D721Med (cell line): ENCODE measurements around the gene SPC24.
"Not testable (repeated sequence)": the region's sequence is repeated elsewhere in the genome, so short reads cannot be mapped to it uniquely, and the experiment has no call there.

ENCODE experiments used
- DNase-seq: peaks from one replicate; pipeline ENCODE4 v3.0.0; 2011; ENCODE audit warnings: low spot score; ENCODE audit not compliant: insufficient read length
- FAIRE-seq: peaks from 2 replicates; lab custom pipeline; 2011; peaks lifted over from hg19 to GRCh38; lab: Jason Lieb, UNC
- TF ChIP-seq, protein P1 (sequence below): IDR thresholded peaks from 2 replicates; pipeline ENCODE4 v1.5.1; 2012; ENCODE audit warnings: mild to moderate bottlenecking, control low read depth; ENCODE audit not compliant: insufficient read depth; ENCODE audit errors: missing control alignments

Gene SPC24

DNA sequence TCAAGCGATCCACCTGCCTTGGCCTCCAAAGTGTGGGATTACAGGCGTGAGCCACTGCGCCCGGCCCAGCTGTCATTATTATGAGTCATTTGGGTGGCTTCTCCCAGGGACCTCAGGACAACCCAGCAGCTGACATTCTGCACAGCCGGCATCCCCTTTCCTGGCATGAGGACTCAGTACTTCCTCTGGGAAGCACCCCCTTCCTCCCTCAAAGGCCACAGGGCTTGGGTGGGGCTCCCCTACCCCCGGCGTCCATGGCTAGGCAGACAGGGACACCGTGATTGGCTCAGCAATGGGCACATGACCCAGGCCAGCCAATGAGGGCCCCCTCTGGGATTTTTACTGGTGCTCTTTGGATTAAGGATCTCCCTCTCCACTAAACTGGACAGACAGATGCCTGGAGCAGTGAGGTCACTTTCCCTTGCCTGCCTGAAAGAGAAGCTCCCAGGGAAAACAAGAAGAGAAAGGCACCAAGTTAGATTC lies 35.7 kb upstream of the SPC24 start:
- no peak for FAIRE-seq
- no peak for DNase-seq
- TF ChIP-seq, protein P1, sequence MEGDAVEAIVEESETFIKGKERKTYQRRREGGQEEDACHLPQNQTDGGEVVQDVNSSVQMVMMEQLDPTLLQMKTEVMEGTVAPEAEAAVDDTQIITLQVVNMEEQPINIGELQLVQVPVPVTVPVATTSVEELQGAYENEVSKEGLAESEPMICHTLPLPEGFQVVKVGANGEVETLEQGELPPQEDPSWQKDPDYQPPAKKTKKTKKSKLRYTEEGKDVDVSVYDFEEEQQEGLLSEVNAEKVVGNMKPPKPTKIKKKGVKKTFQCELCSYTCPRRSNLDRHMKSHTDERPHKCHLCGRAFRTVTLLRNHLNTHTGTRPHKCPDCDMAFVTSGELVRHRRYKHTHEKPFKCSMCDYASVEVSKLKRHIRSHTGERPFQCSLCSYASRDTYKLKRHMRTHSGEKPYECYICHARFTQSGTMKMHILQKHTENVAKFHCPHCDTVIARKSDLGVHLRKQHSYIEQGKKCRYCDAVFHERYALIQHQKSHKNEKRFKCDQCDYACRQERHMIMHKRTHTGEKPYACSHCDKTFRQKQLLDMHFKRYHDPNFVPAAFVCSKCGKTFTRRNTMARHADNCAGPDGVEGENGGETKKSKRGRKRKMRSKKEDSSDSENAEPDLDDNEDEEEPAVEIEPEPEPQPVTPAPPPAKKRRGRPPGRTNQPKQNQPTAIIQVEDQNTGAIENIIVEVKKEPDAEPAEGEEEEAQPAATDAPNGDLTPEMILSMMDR: no peak

DNA sequence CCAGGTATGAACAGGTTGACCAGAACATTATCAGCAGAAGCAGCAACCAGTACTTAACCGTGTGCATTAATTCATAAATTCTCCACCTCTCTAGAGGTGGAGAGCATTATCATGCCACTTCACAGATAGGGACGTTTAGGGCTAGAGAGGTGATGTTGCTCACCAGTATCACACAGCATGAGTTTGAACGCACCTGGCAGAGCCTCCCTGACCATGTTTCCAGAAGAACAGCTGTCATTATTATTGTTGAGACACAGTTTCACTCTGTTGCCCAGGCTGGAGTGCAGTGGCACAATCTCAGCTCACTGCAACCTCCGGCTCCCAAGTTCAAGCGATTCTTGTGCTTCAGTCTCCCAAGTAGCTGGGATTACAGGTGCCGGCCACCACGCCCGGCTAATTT lies 34.9 kb upstream of the SPC24 start:
- FAIRE-seq (no peak), DNase-seq (no peak)
- TF ChIP-seq, protein P1: no peak

DNA sequence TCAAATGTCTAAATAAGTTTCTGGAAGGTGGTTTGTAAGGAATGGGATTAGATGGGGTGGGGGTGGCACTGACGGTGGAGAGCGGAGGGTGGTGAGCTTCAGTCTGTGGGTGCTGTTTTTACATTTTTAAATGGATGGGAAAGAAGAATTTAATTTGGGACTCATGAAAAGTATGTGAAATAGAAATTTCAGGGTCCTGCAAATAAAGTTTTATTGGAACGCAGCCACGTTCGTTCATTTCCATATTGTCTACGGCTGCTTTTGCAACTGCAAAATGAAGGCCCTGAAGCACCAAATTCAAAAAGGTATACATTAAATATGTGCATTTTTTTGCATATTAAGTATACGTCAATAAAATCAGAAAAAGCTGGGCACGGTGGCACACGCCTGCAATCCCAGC lies 31.9 kb upstream of the SPC24 start:
- TF ChIP-seq, protein P1: no peak
- DNase-seq (no peak), FAIRE-seq (no peak)

DNA sequence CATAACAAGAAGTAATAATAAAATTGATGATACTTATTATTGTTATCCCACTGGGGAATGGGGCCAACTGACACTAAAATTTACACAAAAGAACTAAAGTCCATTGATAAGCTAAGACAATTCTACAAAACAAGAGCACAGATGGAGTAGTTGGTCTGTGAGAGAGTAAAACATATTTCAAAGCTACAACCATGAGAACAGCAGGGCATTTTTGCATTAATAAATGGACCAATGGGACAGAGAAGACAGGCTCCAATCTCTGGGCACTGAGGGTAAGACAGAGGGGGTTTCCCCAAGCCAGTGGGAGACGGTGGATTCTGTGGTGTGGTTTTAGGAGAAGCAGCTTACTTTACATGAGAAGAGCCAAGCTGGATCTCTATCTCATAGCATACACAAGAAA lies 27.4 kb upstream of the SPC24 start:
- no peak for FAIRE-seq
- DNase-seq: no peak
- TF ChIP-seq, protein P1: no peak

DNA sequence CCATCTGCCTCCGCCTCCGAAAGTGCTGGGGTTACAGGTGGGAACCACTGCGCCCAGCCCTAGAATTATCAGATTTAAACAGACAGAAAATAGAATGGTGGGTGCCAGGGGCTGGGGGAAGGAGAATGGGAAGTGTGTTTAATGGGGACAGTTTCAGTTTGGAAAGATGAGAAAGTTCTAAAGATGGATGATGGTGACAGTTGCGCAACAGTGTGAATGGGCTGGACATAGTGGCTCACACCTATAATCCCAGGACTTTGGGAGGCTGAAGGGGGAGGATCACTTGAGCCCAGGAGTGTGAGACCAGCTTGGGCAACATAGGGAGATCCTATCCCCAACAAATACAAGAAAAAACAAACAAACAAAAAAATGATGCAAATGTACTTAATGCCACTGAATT lies 25.9 kb upstream of the SPC24 start:
- FAIRE-seq (no peak), DNase-seq (no peak)
- TF ChIP-seq, protein P1: no peak

DNA sequence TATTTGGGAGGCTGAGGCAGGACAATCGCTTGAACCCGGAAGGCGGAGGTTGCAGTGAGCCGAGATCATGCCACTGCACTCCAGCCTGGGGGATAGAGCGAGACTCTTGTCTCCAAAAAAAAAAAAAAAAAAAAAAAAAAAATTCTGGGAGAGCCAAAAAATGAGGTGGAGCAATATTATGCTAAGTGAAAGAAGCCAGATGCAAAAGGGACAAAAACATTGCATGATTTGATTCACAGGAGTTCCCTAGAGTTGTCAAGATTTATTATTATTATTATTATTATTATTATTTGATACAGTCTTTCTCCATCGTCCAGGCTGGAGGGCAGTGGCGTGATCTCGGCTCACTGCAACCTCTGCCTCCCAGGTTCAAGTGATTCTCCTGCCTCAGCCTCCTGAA lies 25.4 kb upstream of the SPC24 start:
- not testable (repeated sequence) for DNase-seq, FAIRE-seq

DNA sequence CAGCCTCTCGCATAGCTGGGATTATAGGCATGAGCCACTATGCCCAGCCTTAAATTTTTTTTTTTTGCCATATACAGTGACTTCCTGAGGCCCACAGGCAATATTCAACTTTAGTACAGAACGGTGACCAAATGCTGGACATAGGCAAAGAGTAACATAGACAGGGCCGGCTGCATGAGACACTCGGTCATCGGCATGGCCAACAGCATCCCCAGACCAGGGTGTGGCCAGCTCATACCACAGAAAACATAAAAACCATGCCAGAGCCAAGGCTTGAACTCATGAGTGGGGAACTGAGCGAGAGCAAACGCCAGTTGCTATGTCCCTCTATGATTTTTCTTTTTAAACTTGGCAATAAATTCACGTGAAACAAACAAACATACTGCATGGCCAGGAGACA lies 24.8 kb upstream of the SPC24 start:
- TF ChIP-seq, protein P1: no peak
- DNase-seq (no peak), FAIRE-seq (no peak)
